ENCODE results near the gene HIGD1C. TPM values are rescaled to one million over a fixed set of nuclear protein-coding genes. Genes with fewer than 3 reads are reported as not detected.
"Not testable (repeated sequence)": the region's sequence is repeated elsewhere in the genome, so short reads cannot be mapped to it uniquely, and the experiment has no call there.

HIGD1C gene
- total and polyA plus RNA-seq, 4 donors: not detected

DNA sequence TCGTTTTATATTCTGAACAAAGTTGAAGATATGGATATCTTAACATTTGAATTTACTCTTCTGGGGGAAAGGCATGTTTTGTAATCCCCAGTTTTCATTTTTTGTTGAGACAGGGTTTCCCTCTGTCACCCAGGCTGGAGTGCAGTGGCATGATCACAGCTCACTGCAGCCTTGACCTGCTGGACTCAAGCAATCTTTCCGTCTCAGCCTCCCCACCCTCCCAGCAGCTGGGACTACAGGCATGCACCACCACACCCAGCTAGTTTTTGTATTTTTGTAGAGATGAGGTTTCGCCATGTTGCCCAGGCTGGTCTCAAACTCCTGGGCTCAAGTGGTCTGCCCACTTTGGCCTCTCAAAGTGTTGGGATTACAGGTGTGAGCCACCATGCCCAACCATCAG is 25.4 kb upstream of the HIGD1C start:
- DNase-seq (ENCODE audit: low spot score): peak; percentile 62
- H3K4me1 ChIP-seq (ENCODE audit: control insufficient read depth in 4 of 4, insufficient read depth in 4 of 4, low read length in 3 of 4): peaks cover 8 to 64% (median 50%) of the 10 kb centered on the region in 4 donors
- H3K27me3 ChIP-seq (ENCODE audit: control insufficient read depth in 4 of 4, insufficient read depth in 4 of 4, low read length in 3 of 4); H3K36me3 ChIP-seq (ENCODE audit: control insufficient read depth in 4 of 4, insufficient read depth in 3 of 4, low read depth in 1 of 4, low read length in 3 of 4); H3K9me3 ChIP-seq (ENCODE audit: control insufficient read depth in 4 of 4, low read length in 3 of 4): not testable (repeated sequence)
- peak overlapping the region; percentile 40 to 99 for H3K9ac ChIP-seq (ENCODE audit: low read depth in 1 of 2, low read length in 2 of 2)
- TF ChIP-seq RAD21 (IDR thresholded peaks at IDR 0.05): peak in 1 of 2 donors; percentile 34
- TF ChIP-seq, protein P1, sequence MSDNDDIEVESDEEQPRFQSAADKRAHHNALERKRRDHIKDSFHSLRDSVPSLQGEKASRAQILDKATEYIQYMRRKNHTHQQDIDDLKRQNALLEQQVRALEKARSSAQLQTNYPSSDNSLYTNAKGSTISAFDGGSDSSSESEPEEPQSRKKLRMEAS (IDR thresholded peaks at IDR 0.05): peak; percentile 7
- peak; percentile 71 to 75 for TF ChIP-seq HNF4A (conservative IDR thresholded peaks at IDR 0.05)
- peak; percentile 7 to 53 for TF ChIP-seq RXRA (IDR thresholded peaks at IDR 0.05)
- peak; percentile 17 for TF ChIP-seq HNF4G (IDR thresholded peaks at IDR 0.05)
- peak overlapping the region; percentile 68 to 69 for H3K27ac ChIP-seq (ENCODE audit: low read depth in 1 of 2, low read length in 2 of 2)
- WGBS: 12% methylated on average over 3 of the region's 3 CpGs
- peak overlapping the region; percentile 63 to 100 (median 90) for H3K4me3 ChIP-seq (ENCODE audit: low read depth in 1 of 3, low read length in 3 of 3)

DNA sequence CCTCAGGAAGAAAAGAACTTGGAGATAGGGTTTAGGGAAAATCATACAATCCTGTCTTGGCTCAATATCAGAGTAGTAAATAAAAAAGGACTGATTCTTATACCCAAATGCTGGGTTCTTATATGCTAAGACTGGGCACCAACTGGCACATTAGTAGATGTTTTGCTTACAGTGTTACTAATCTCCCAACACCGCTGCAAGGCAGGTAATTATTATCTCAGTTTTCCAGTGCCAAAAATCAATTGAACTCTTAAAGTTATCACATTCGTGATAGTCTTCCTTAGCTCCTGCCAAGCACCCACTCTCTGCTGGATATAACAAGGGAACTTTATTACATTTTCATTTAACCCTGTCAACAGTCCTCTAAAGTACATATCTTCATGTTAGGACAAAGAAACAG is 25.0 kb upstream of the HIGD1C start:
- Histone ChIP-seq H3K4me3 (ENCODE audit: low read depth in 1 of 3, low read length in 3 of 3) (peak overlapping the region; percentile 63 to 100 (median 90)), H3K9me3 (ENCODE audit: control insufficient read depth in 4 of 4, low read length in 3 of 4) (no peaks in the 10 kb centered on the region), H3K27ac (ENCODE audit: low read depth in 1 of 2, low read length in 2 of 2) (peak overlapping the region; percentile 68 to 69), H3K27me3 (ENCODE audit: control insufficient read depth in 4 of 4, insufficient read depth in 4 of 4, low read length in 3 of 4) (no peaks in the 10 kb centered on the region), H3K9ac (ENCODE audit: low read depth in 1 of 2, low read length in 2 of 2) (peak overlapping the region; percentile 10 to 99), H3K36me3 (ENCODE audit: control insufficient read depth in 4 of 4, insufficient read depth in 3 of 4, low read depth in 1 of 4, low read length in 3 of 4) (peaks cover 0 to 4% (median 1%) of the 10 kb centered on the region in 4 donors), H3K4me1 (ENCODE audit: control insufficient read depth in 4 of 4, insufficient read depth in 4 of 4, low read length in 3 of 4) (peaks cover 8 to 66% (median 52%) of the 10 kb centered on the region in 4 donors)
- WGBS: 13% methylated on average over 2 of the region's 2 CpGs
- TF ChIP-seq FOXA2 (IDR thresholded peaks at IDR 0.05) (no peak), HNF4G (IDR thresholded peaks at IDR 0.05) (no peak), NR2F2 (IDR thresholded peaks at IDR 0.05) (no peak), JUND (IDR thresholded peaks at IDR 0.05) (no peak), TAF1 (conservative IDR thresholded peaks at IDR 0.05) (peak; percentile 37), FOXA1 (IDR thresholded peaks at IDR 0.05) (no peak), SP1 (IDR thresholded peaks at IDR 0.05) (no peak), GABPA (IDR thresholded peaks at IDR 0.05 in 1 of 2, conservative IDR thresholded peaks at IDR 0.05 in 1 of 2) (no peak), EGR1 (IDR thresholded peaks at IDR 0.05; ENCODE audit: low read depth in 2 of 2) (peak in 1 of 2 donors; percentile 5), RXRA (IDR thresholded peaks at IDR 0.05) (peak in 1 of 2 donors; percentile 17), YY1 (IDR thresholded peaks at IDR 0.05) (no peak), RAD21 (IDR thresholded peaks at IDR 0.05) (no peak), HNF4A (conservative IDR thresholded peaks at IDR 0.05) (peak in 1 of 2 donors; percentile 19)
- TF ChIP-seq, protein P2, sequence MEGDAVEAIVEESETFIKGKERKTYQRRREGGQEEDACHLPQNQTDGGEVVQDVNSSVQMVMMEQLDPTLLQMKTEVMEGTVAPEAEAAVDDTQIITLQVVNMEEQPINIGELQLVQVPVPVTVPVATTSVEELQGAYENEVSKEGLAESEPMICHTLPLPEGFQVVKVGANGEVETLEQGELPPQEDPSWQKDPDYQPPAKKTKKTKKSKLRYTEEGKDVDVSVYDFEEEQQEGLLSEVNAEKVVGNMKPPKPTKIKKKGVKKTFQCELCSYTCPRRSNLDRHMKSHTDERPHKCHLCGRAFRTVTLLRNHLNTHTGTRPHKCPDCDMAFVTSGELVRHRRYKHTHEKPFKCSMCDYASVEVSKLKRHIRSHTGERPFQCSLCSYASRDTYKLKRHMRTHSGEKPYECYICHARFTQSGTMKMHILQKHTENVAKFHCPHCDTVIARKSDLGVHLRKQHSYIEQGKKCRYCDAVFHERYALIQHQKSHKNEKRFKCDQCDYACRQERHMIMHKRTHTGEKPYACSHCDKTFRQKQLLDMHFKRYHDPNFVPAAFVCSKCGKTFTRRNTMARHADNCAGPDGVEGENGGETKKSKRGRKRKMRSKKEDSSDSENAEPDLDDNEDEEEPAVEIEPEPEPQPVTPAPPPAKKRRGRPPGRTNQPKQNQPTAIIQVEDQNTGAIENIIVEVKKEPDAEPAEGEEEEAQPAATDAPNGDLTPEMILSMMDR (IDR thresholded peaks at IDR 0.05; ENCODE audit: low read depth, low read length, missing input control): no peak
- TF ChIP-seq, protein P3, sequence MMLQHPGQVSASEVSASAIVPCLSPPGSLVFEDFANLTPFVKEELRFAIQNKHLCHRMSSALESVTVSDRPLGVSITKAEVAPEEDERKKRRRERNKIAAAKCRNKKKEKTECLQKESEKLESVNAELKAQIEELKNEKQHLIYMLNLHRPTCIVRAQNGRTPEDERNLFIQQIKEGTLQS (IDR thresholded peaks at IDR 0.05): no peak
- TF ChIP-seq, protein P4, sequence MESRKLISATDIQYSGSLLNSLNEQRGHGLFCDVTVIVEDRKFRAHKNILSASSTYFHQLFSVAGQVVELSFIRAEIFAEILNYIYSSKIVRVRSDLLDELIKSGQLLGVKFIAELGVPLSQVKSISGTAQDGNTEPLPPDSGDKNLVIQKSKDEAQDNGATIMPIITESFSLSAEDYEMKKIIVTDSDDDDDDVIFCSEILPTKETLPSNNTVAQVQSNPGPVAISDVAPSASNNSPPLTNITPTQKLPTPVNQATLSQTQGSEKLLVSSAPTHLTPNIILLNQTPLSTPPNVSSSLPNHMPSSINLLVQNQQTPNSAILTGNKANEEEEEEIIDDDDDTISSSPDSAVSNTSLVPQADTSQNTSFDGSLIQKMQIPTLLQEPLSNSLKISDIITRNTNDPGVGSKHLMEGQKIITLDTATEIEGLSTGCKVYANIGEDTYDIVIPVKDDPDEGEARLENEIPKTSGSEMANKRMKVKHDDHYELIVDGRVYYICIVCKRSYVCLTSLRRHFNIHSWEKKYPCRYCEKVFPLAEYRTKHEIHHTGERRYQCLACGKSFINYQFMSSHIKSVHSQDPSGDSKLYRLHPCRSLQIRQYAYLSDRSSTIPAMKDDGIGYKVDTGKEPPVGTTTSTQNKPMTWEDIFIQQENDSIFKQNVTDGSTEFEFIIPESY (IDR thresholded peaks at IDR 0.05): no peak
- TF ChIP-seq, protein P1 (IDR thresholded peaks at IDR 0.05): peak; percentile 20
- TF ChIP-seq, protein P5, sequence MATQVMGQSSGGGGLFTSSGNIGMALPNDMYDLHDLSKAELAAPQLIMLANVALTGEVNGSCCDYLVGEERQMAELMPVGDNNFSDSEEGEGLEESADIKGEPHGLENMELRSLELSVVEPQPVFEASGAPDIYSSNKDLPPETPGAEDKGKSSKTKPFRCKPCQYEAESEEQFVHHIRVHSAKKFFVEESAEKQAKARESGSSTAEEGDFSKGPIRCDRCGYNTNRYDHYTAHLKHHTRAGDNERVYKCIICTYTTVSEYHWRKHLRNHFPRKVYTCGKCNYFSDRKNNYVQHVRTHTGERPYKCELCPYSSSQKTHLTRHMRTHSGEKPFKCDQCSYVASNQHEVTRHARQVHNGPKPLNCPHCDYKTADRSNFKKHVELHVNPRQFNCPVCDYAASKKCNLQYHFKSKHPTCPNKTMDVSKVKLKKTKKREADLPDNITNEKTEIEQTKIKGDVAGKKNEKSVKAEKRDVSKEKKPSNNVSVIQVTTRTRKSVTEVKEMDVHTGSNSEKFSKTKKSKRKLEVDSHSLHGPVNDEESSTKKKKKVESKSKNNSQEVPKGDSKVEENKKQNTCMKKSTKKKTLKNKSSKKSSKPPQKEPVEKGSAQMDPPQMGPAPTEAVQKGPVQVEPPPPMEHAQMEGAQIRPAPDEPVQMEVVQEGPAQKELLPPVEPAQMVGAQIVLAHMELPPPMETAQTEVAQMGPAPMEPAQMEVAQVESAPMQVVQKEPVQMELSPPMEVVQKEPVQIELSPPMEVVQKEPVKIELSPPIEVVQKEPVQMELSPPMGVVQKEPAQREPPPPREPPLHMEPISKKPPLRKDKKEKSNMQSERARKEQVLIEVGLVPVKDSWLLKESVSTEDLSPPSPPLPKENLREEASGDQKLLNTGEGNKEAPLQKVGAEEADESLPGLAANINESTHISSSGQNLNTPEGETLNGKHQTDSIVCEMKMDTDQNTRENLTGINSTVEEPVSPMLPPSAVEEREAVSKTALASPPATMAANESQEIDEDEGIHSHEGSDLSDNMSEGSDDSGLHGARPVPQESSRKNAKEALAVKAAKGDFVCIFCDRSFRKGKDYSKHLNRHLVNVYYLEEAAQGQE (IDR thresholded peaks at IDR 0.05): no peak
- DNase-seq (ENCODE audit: low spot score): no peak
